PC-3 (cell line): ENCODE data around the gene CHAD. TPM values are rescaled to one million over a fixed set of nuclear protein-coding genes. Genes with fewer than 3 reads are reported as not detected.

Source experiments
- ATAC-seq: fragments of 200-7000 bp; cut with Tn5 transposase; 2 replicates; pipeline ENCODE4 v1.9.1; 2020; ENCODE audit warnings: mild to moderate bottlenecking, moderate library complexity
- BruUV-seq: library from RNA; stranded (reverse); fragments of 400-500 nt; replicated peaks from 2 replicates; lab custom pipeline; 2021; lab: Mats Ljungman, UMichigan
- CTCF ChIA-PET: fragments of 300-600 bp; sonication (Branson Sonifier 250); formaldehyde crosslinking; loops from one replicate; lab custom pipeline; 2022; ENCODE audit warnings: antibody characterized with exemption; lab: Charles Lee
- POLR2A ChIA-PET: fragments of 300-600 bp; sonication (Branson Sonifier 250); formaldehyde crosslinking; loops from one replicate; lab custom pipeline; 2022; ENCODE audit warnings: antibody characterized with exemption; ENCODE audit not compliant: unreplicated experiment; lab: Charles Lee
- DNase-seq: peaks from one replicate; pipeline ENCODE4 v3.0.0-alpha.2; 2015
- H2AFZ ChIP-seq: fragments of 300-600 bp; sonication (generic); 2 replicates; pipeline ENCODE4 v1.6.0; 2016; ENCODE audit warnings: antibody characterized with exemption, low read length
- H3F3A ChIP-seq: fragments of 300-600 bp; sonication (generic); one replicate; pipeline ENCODE4 v1.6.0; 2017; ENCODE audit warnings: antibody characterized with exemption, low read length, control low read depth, mild to moderate bottlenecking; ENCODE audit not compliant: unreplicated experiment
- H3K27ac ChIP-seq: fragments of 300-600 bp; sonication (generic); 2 replicates; pipeline ENCODE4 v1.5.1; 2016; ENCODE audit warnings: mild to moderate bottlenecking, low read length
- H3K27me3 ChIP-seq: fragments of 300-600 bp; sonication (generic); 2 replicates; pipeline ENCODE4 v1.6.1; 2016; ENCODE audit warnings: low read length, mixed read lengths
- H3K36me3 ChIP-seq: fragments of 300-600 bp; sonication (generic); 2 replicates; pipeline ENCODE4 v1.6.1; 2016; ENCODE audit warnings: low read depth, mixed run types, low read length, mixed read lengths
- H3K4me1 ChIP-seq: fragments of 300-600 bp; sonication (generic); 2 replicates; pipeline ENCODE4 v1.5.1; 2016; ENCODE audit warnings: low read length; ENCODE audit not compliant: insufficient read depth
- H3K4me2 ChIP-seq: fragments of 300-600 bp; sonication (generic); 2 replicates; pipeline ENCODE4 v1.6.0; 2016; ENCODE audit warnings: low read length
- H3K4me3 ChIP-seq: fragments of 300-600 bp; sonication (generic); 2 replicates; pipeline ENCODE4 v1.5.1; 2016; ENCODE audit warnings: mild to moderate bottlenecking, low read length, mixed read lengths
- H3K79me2 ChIP-seq: fragments of 300-600 bp; sonication (generic); 2 replicates; pipeline ENCODE4 v1.6.1; 2017; ENCODE audit warnings: low read length, mixed read lengths
- H3K9ac ChIP-seq: fragments of 300-600 bp; sonication (generic); 2 replicates; pipeline ENCODE4 v1.6.0; 2016; ENCODE audit warnings: mild to moderate bottlenecking, low read length
- H3K9me2 ChIP-seq: fragments of 300-600 bp; sonication (generic); replicated peaks from 2 replicates; pipeline ENCODE4 v1.6.1; 2016; ENCODE audit warnings: mixed run types, low read length, mixed read lengths
- H3K9me3 ChIP-seq: fragments of 300-600 bp; sonication (generic); 2 replicates; pipeline ENCODE4 v1.6.1; 2016; ENCODE audit warnings: low read length, mixed read lengths
- H4K20me1 ChIP-seq: fragments of 300-600 bp; sonication (generic); 2 replicates; pipeline ENCODE4 v1.6.1; 2016; ENCODE audit warnings: low read length, mixed read lengths
- EZH2 ChIP-seq: fragments of 300-600 bp; sonication (generic); IDR thresholded peaks from one replicate; pipeline ENCODE4 v1.6.1; 2017; ENCODE audit warnings: antibody characterized with exemption, mild to moderate bottlenecking, low read length; ENCODE audit not compliant: unreplicated experiment
- EZH2phosphoT487 ChIP-seq: fragments of 300-600 bp; sonication (generic); IDR thresholded peaks from 2 replicates; pipeline ENCODE4 v1.6.1; 2018; ENCODE audit warnings: mild to moderate bottlenecking, antibody characterized with exemption, low read length, borderline replicate concordance
- intact Hi-C: fragments of 100-400 bp; cut with micrococcal nuclease; formaldehyde crosslinking; loops from 2 replicates; pipeline ENCODE4 v1.9.0; 2023
- total RNA-seq: library from RNA; depleted of rRNA; stranded (reverse); fragments of >200 nt; gene quantifications from 2 replicates; pipeline ENCODE4 v1.2.3, GENCODE V29; 2014
- TF ChIP-seq, protein P1 (sequence below): fragments of 300-600 bp; sonication (generic); conservative IDR thresholded peaks from 2 replicates; pipeline ENCODE4 v1.5.1; 2017; ENCODE audit warnings: antibody characterized with exemption, low read depth, mild to moderate bottlenecking, low read length

Gene CHAD
- total RNA-seq, 1 experiment from 2014 or later: not detected

DNA sequence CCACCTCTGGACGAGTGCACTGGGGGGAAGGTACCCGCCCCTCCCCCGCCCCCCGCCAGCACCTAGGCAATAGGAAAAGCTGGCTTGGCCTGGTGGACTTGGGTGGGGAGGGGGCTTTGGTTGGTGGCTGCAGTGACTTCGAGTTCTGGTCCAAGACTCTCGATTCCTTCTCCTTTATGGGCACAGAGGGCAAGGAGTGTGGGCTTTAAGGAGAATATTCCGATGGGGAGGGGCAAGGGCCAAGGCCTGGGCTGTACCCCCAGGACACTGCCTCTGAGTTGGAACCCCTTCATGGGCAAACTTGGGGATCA, 42.3 kb downstream of the CHAD start:
- H3K9me2 ChIP-seq: no peaks in the 10 kb centered on the region
- peaks cover 45% of the 10 kb centered on the region for H3K79me2 ChIP-seq
- ATAC-seq (no peak; the same call in 1 of the 2 replicates), DNase-seq (no peak)
- TF ChIP-seq EZH2phosphoT487: no peak
- TF ChIP-seq, protein P1, sequence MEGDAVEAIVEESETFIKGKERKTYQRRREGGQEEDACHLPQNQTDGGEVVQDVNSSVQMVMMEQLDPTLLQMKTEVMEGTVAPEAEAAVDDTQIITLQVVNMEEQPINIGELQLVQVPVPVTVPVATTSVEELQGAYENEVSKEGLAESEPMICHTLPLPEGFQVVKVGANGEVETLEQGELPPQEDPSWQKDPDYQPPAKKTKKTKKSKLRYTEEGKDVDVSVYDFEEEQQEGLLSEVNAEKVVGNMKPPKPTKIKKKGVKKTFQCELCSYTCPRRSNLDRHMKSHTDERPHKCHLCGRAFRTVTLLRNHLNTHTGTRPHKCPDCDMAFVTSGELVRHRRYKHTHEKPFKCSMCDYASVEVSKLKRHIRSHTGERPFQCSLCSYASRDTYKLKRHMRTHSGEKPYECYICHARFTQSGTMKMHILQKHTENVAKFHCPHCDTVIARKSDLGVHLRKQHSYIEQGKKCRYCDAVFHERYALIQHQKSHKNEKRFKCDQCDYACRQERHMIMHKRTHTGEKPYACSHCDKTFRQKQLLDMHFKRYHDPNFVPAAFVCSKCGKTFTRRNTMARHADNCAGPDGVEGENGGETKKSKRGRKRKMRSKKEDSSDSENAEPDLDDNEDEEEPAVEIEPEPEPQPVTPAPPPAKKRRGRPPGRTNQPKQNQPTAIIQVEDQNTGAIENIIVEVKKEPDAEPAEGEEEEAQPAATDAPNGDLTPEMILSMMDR: no peak
- TF ChIP-seq EZH2: no peak
- no peaks in the 10 kb centered on the region for H3K27me3 ChIP-seq
- H3K36me3 ChIP-seq: no peaks in the 10 kb centered on the region
- peaks cover 61% of the 10 kb centered on the region for H3K4me1 ChIP-seq
- H3K27ac ChIP-seq: peak overlapping the region; percentile 1; the same call in 1 of the 2 replicates
- BruUV-seq: no TSS peak
- H2AFZ ChIP-seq: peak overlapping the region; percentile 8
- H3K9me3 ChIP-seq: no peaks in the 10 kb centered on the region
- ChIA-PET POLR2A (interaction anchor here (0.6 kb wide), 2 partner anchors 30 to 1856 kb away, joined by 3 to 5 read pairs; no protein-coding TSS in a partner anchor), CTCF (interaction anchor here (0.5 to 1.2 kb wide), 4 partner anchors 14 to 129 kb away, joined by 3 to 5 read pairs (median 4); no protein-coding TSS in a partner anchor)
- intact Hi-C loops: loop anchor here (1.0 to 2.0 kb wide), 2 partner anchors 20 to 35 kb away; no protein-coding TSS in a partner anchor
- H3K4me3 ChIP-seq: peak overlapping the region; percentile 83
- H3F3A ChIP-seq: peaks cover 9% of the 10 kb centered on the region
- H4K20me1 ChIP-seq: no peaks in the 10 kb centered on the region
- H3K9ac ChIP-seq: peak overlapping the region; percentile 51
- peak overlapping the region; percentile 90 for H3K4me2 ChIP-seq

DNA sequence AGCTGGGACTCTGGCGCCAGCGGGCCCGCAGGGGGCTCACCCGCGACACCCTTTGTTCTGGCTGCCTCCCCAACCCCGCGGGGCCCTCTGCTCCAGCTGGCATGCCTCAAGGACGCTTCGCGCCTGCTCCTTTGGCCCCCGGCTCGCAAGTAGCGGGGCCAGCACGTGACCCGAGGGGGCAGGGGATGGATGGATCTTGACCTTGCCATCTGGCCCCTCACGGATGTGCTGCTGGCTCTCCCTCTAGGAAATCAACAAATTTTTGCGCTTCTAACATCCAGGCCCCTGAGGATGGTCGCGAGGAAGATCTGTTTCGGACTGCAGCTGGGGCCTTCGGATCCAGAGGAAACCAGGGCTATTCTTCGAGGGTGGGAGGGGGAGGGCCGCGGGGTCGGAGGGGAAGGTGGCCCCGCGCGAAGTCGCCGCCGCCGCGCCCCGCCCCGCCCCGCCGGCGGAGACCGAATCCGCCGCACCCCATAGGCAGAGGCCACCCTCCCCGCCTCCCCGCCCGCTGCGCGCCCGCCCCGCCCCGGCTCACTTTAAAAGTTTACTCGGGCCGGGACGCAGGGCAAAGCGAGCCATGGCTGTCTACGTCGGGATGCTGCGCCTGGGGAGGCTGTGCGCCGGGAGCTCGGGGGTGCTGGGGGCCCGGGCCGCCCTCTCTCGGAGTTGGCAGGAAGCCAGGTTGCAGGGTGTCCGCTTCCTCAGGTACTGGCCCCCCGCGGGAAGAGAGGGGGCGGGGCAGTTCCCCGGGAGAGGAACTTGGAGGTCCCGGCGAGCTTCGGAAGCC, 42.8 kb downstream of the CHAD start, which contains the start of gene ACSF2:
ACSF2 (plus strand) TSS at position 537 of the 790 bp plus-strand sequence; CDS start at position 581, 44 bp downstream.
- DNase-seq: peak; percentile 76
- H3K9me2 ChIP-seq: no peaks in the 10 kb centered on the region
- peaks cover 9% of the 10 kb centered on the region for H3F3A ChIP-seq
- H3K9me3 ChIP-seq: no peaks in the 10 kb centered on the region
- no peaks in the 10 kb centered on the region for H3K27me3 ChIP-seq
- ChIA-PET CTCF (interaction anchor here (0.6 to 1.1 kb wide), 2 partner anchors 53 to 128 kb away, joined by 3 to 5 read pairs; no protein-coding TSS in a partner anchor), POLR2A (interaction anchor here (0.6 kb wide), 2 partner anchors 30 to 1856 kb away, joined by 3 to 5 read pairs; no protein-coding TSS in a partner anchor)
- H3K9ac ChIP-seq: peak within 1 kb of the TSS; percentile 51
- TSS peak; percentile 83 for BruUV-seq
- H3K27ac ChIP-seq: peak within 1 kb of the TSS; percentile 67
- H3K4me2 ChIP-seq: peak within 1 kb of the TSS; percentile 90
- intact Hi-C loops: loop anchor here (1.0 to 2.0 kb wide), 2 partner anchors 21 to 35 kb away; no protein-coding TSS in a partner anchor
- TF ChIP-seq, protein P1: no peak
- TF ChIP-seq EZH2phosphoT487: no peak
- TF ChIP-seq EZH2: no peak
- peak within 1 kb of the TSS; percentile 94 for H2AFZ ChIP-seq
- peaks cover 58% of the 10 kb centered on the region for H3K4me1 ChIP-seq
- no peaks in the 10 kb centered on the region for H3K36me3 ChIP-seq
- peak; percentile 74 for ATAC-seq
- peak within 1 kb of the TSS; percentile 83 for H3K4me3 ChIP-seq
- H4K20me1 ChIP-seq: no peaks in the 10 kb centered on the region
- H3K79me2 ChIP-seq: peaks cover 45% of the 10 kb centered on the region
